ENCODE results near the gene RFNG. TPM values are rescaled to one million over a fixed set of nuclear protein-coding genes. Genes with fewer than 3 reads are reported as not detected.

The RFNG gene
- total RNA-seq, 1 experiment from 2014 or later: 37.9 TPM

DNA sequence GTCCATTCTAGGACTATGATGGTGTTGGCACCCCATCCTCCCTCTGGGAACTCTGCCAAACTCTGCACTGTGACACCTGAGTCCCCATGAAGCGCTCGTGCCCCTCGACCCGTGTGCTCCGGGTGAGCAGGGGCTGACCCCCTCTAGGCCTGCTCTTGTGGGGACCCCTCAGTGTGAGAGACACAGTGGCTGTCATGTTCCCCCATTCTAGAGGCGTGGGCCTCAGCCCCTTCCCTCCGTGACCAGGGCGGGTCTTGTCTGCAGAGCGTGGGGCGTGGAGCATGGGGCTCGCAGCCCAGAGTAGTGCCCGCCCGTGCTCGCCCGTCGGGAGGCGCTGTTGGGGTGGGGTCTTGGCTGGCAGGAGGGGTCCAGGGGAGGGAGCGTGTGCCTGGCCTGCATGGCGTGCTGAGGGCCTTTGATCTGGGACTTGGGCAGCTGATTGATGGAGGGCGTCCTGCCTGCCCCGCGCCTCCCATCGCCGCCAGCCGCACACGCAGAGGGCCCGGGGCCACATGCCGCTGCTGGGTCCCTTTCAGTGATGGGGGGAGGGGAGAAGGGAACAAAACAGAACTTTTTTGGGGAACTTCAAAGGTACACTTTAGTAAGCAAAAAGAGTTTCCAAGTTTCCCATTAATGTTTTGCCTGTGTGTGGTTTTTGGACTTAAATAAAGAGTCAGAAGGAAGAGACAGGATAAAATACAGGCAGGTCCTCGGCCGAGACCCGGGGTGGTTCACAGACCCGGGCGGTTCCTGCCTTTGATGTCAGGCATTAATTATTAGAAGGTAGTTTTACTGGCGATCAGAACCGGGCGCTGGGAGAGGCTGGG is 51.4 kb downstream of the RFNG start:
- Mint-ChIP-seq H3K27ac (ENCODE audit: low read depth, unreplicated experiment) (no peak overlapping the region), H3K4me3 (ENCODE audit: unreplicated experiment) (no peak overlapping the region), H3K4me1 (ENCODE audit: insufficient read depth, unreplicated experiment) (no peaks in the 10 kb centered on the region), H3K36me3 (ENCODE audit: insufficient read depth, unreplicated experiment) (peaks cover 5% of the 10 kb centered on the region), H3K9me3 (ENCODE audit: unreplicated experiment) (no peaks in the 10 kb centered on the region), H3K27me3 (ENCODE audit: insufficient read depth, unreplicated experiment) (no peaks in the 10 kb centered on the region)
- no peak for DNase-seq (ENCODE audit: unreplicated experiment)
- ChIA-PET POLR2A (no interaction called here), CTCF (no interaction called here)
- BruUV-seq (replicated peaks): no TSS peak
- TF ChIP-seq, protein P1, sequence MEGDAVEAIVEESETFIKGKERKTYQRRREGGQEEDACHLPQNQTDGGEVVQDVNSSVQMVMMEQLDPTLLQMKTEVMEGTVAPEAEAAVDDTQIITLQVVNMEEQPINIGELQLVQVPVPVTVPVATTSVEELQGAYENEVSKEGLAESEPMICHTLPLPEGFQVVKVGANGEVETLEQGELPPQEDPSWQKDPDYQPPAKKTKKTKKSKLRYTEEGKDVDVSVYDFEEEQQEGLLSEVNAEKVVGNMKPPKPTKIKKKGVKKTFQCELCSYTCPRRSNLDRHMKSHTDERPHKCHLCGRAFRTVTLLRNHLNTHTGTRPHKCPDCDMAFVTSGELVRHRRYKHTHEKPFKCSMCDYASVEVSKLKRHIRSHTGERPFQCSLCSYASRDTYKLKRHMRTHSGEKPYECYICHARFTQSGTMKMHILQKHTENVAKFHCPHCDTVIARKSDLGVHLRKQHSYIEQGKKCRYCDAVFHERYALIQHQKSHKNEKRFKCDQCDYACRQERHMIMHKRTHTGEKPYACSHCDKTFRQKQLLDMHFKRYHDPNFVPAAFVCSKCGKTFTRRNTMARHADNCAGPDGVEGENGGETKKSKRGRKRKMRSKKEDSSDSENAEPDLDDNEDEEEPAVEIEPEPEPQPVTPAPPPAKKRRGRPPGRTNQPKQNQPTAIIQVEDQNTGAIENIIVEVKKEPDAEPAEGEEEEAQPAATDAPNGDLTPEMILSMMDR (IDR thresholded peaks at IDR 0.05; ENCODE audit: unreplicated experiment): no peak
- intact Hi-C loops (cut with micrococcal nuclease): no loop called here

- H3K27ac Mint-ChIP-seq (ENCODE audit: low read depth, unreplicated experiment): no peak overlapping the region
- no peaks in the 10 kb centered on the region for H3K4me1 Mint-ChIP-seq (ENCODE audit: insufficient read depth, unreplicated experiment)
- H3K9me3 Mint-ChIP-seq (ENCODE audit: unreplicated experiment): no peaks in the 10 kb centered on the region
- intact Hi-C loops (cut with micrococcal nuclease): no loop called here
- no peaks in the 10 kb centered on the region for H3K27me3 Mint-ChIP-seq (ENCODE audit: insufficient read depth, unreplicated experiment)
- H3K36me3 Mint-ChIP-seq (ENCODE audit: insufficient read depth, unreplicated experiment): peaks cover 5% of the 10 kb centered on the region
- TF ChIP-seq, protein P1 (IDR thresholded peaks at IDR 0.05; ENCODE audit: unreplicated experiment): no peak
- BruUV-seq (replicated peaks): no TSS peak
- H3K4me3 Mint-ChIP-seq (ENCODE audit: unreplicated experiment): no peak overlapping the region
- POLR2A ChIA-PET: interaction anchor here (0.9 kb wide), 1 partner anchor 19 kb away, joined by 3 read pairs; no protein-coding TSS in a partner anchor
- CTCF ChIA-PET: no interaction called here
- DNase-seq (ENCODE audit: unreplicated experiment): no peak
Observed at GRCh38 chr17:81999587-81999975, 52.0 kb downstream of the RFNG start.

GRCh38 chr17:81998691-81999438 is 52.7 kb downstream of the RFNG start:
- DNase-seq (ENCODE audit: unreplicated experiment): no peak
- CTCF ChIA-PET: no interaction called here
- intact Hi-C loops (cut with micrococcal nuclease): no loop called here
- TF ChIP-seq, protein P1 (IDR thresholded peaks at IDR 0.05; ENCODE audit: unreplicated experiment): no peak
- Mint-ChIP-seq H3K36me3 (ENCODE audit: insufficient read depth, unreplicated experiment) (peaks cover 5% of the 10 kb centered on the region), H3K4me1 (ENCODE audit: insufficient read depth, unreplicated experiment) (no peaks in the 10 kb centered on the region), H3K27ac (ENCODE audit: low read depth, unreplicated experiment) (no peak overlapping the region), H3K4me3 (ENCODE audit: unreplicated experiment) (no peak overlapping the region), H3K27me3 (ENCODE audit: insufficient read depth, unreplicated experiment) (no peaks in the 10 kb centered on the region), H3K9me3 (ENCODE audit: unreplicated experiment) (no peaks in the 10 kb centered on the region)
- POLR2A ChIA-PET: interaction anchor here (0.9 kb wide), 1 partner anchor 18 kb away, joined by 3 read pairs; no protein-coding TSS in a partner anchor
- BruUV-seq (replicated peaks): no TSS peak

DNA sequence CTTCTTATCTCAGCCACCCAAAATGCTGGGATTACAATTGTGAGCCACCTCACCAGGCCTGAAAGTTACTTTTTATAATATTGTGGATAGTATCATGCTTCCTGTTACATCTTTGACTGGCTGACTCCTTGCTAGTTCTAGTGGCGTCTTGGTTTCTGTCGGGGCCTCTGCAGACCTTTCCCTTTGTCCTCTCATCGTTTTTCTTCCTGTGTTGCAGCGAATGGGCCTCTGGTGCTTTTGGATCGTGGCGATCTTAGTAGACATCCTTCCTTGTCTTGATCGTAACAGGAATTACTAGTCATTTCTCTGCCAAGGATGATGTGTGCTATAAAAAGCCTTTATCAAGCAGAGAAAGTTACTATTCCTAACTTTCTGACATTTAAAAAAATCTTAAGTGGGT is 53.4 kb downstream of the RFNG start:
- no peak overlapping the region for H3K4me3 Mint-ChIP-seq (ENCODE audit: unreplicated experiment)
- H3K36me3 Mint-ChIP-seq (ENCODE audit: insufficient read depth, unreplicated experiment): peaks cover 5% of the 10 kb centered on the region
- no peaks in the 10 kb centered on the region for H3K27me3 Mint-ChIP-seq (ENCODE audit: insufficient read depth, unreplicated experiment)
- no peaks in the 10 kb centered on the region for H3K9me3 Mint-ChIP-seq (ENCODE audit: unreplicated experiment)
- TF ChIP-seq, protein P1 (IDR thresholded peaks at IDR 0.05; ENCODE audit: unreplicated experiment): no peak
- no peak overlapping the region for H3K27ac Mint-ChIP-seq (ENCODE audit: low read depth, unreplicated experiment)
- ChIA-PET CTCF (no interaction called here), POLR2A (no interaction called here)
- no TSS peak for BruUV-seq (replicated peaks)
- intact Hi-C loops (cut with micrococcal nuclease): no loop called here
- no peak for DNase-seq (ENCODE audit: unreplicated experiment)
- H3K4me1 Mint-ChIP-seq (ENCODE audit: insufficient read depth, unreplicated experiment): no peaks in the 10 kb centered on the region
